A549 (cell line): ENCODE results near the gene COG5. TPM values are rescaled to one million over a fixed set of nuclear protein-coding genes. Genes with fewer than 3 reads are reported as not detected.
A peak's percentile ranks its signal among the peaks of the same experiment; 100 is the strongest.

Experiments used
- ATAC-seq, 2 experiments: fragments of 200-7000 bp in 1 of 2; fragments of >200 bp in 1 of 2; cut with Nextera tagmentation in 1 of 2; cut with Tn5 transposase in 1 of 2; 3 replicates each; pipeline versions ENCODE4 v1.8.0 to v1.9.1; 2018 to 2020; ENCODE audit warnings: mild to moderate bottlenecking in 1 of 2, moderate library complexity in 1 of 2
- CTCF ChIA-PET: fragments of 300-600 bp; sonication (Branson Sonifier 250); formaldehyde crosslinking; extraction: SDS; loops from one replicate; lab custom pipeline; 2021; ENCODE audit warnings: antibody characterized with exemption, inconsistent platforms; lab: Yijun Ruan, JAX
- POLR2A ChIA-PET: fragments of 350-600 bp; formaldehyde crosslinking; extraction: SDS; loops from one replicate; lab custom pipeline; 2021; ENCODE audit warnings: antibody characterized with exemption, inconsistent platforms; lab: Yijun Ruan, JAX
- DNase-seq, 2 experiments: peaks; one replicate each; pipeline versions ENCODE4 v3.0.0 to v3.0.0-alpha.2; 2011 to 2016; ENCODE audit warnings: low read depth in 1 of 2, low spot score in 1 of 2
- FAIRE-seq: peaks from 2 replicates; lab custom pipeline; 2011; peaks lifted over from hg19 to GRCh38; lab: Jason Lieb, UNC
- H3K27ac ChIP-seq, 2 experiments: fragments of >200 bp; sonication (Bioruptor Twin); formaldehyde crosslinking; 3 replicates each; pipeline ENCODE4 v1.5.1; 2016 to 2017
- H3K4me1 ChIP-seq: fragments of >200 bp; sonication (Bioruptor Twin); formaldehyde crosslinking; 3 replicates; pipeline ENCODE4 v1.6.1; 2016
- H3K4me2 ChIP-seq: fragments of >200 bp; sonication (Bioruptor Twin); formaldehyde crosslinking; 3 replicates; pipeline ENCODE4 v1.6.1; 2016
- H3K4me3 ChIP-seq: fragments of >200 bp; sonication (Bioruptor Twin); formaldehyde crosslinking; 3 replicates; pipeline ENCODE4 v1.5.1; 2016
- H3K9me3 ChIP-seq: fragments of >200 bp; sonication (Bioruptor Twin); formaldehyde crosslinking; 3 replicates; pipeline ENCODE4 v1.6.1; 2016
- ATOH8 ChIP-seq: fragments of 250-450 bp; sonication (Bioruptor Pico); IDR thresholded peaks from 2 replicates; pipeline ENCODE4 v1.5.0; 2020; ENCODE audit warnings: low read depth, mild to moderate bottlenecking, moderate library complexity
- BCL3 ChIP-seq: fragments of >200 bp; sonication (Bioruptor Twin); formaldehyde crosslinking; IDR thresholded peaks from 3 replicates; pipeline ENCODE4 v1.6.1; 2016
- CBX2 ChIP-seq: fragments of 200-600 bp; sonication (generic); IDR thresholded peaks from 2 replicates; pipeline ENCODE4 v1.6.1; 2016; ENCODE audit warnings: low read depth, mild to moderate bottlenecking, borderline replicate concordance
- CEBPB ChIP-seq, 2 experiments: fragments of >200 bp in 1 of 2; sonication (Bioruptor Twin) in 1 of 2; formaldehyde crosslinking in 1 of 2; IDR thresholded peaks; 2 replicates each; pipeline ENCODE4 v1.6.1; 2012 to 2016
- CHD2 ChIP-seq: fragments of 150-350 bp; IDR thresholded peaks from 2 replicates; pipeline ENCODE4 v1.6.1; 2014; ENCODE audit warnings: low read length; ENCODE audit not compliant: partially characterized antibody
- CTCF ChIP-seq: fragments of >200 bp; sonication (Bioruptor Twin); formaldehyde crosslinking; IDR thresholded peaks from 3 replicates; pipeline ENCODE4 v1.5.1; 2016
- EHF ChIP-seq: fragments of 250-450 bp; sonication (Bioruptor Pico); IDR thresholded peaks from 2 replicates; pipeline ENCODE4 v1.5.0; 2020; ENCODE audit warnings: mild to moderate bottlenecking
- EHMT2 ChIP-seq: fragments of 200-600 bp; sonication (generic); IDR thresholded peaks from 2 replicates; pipeline ENCODE4 v1.6.1; 2016; ENCODE audit warnings: antibody characterized with exemption, low read depth, mild to moderate bottlenecking, moderate library complexity
- EP300 ChIP-seq, 2 experiments: fragments of >200 bp; sonication (Bioruptor Twin); formaldehyde crosslinking; IDR thresholded peaks; 2 replicates in 1 of 2; 3 replicates in 1 of 2; pipeline ENCODE4 v1.6.1; 2016 to 2017
- FOSB ChIP-seq: fragments of 250-450 bp; sonication (Bioruptor Pico); IDR thresholded peaks from 2 replicates; pipeline ENCODE4 v1.5.0; 2020; ENCODE audit warnings: mild to moderate bottlenecking, moderate library complexity
- HES2 ChIP-seq: fragments of >200 bp; sonication (Bioruptor Twin); formaldehyde crosslinking; IDR thresholded peaks from 2 replicates; pipeline ENCODE4 v1.6.1; 2016
- HEYL ChIP-seq: fragments of 250-450 bp; sonication (Bioruptor Pico); IDR thresholded peaks from 2 replicates; pipeline ENCODE4 v1.8.0; 2021; ENCODE audit warnings: mild to moderate bottlenecking, moderate library complexity
- HOXB13 ChIP-seq: fragments of 250-450 bp; sonication (Bioruptor Pico); IDR thresholded peaks from 2 replicates; pipeline ENCODE4 v1.5.0; 2020; ENCODE audit warnings: low read depth, mild to moderate bottlenecking, moderate library complexity
- JUNB ChIP-seq: fragments of >200 bp; sonication (Bioruptor Twin); formaldehyde crosslinking; IDR thresholded peaks from 2 replicates; pipeline ENCODE4 v1.6.1; 2016
- KDM1A ChIP-seq: fragments of 200-600 bp; sonication (generic); IDR thresholded peaks from 2 replicates; pipeline ENCODE4 v1.6.1; 2016; ENCODE audit warnings: low read depth, mild to moderate bottlenecking
- NPAS2 ChIP-seq: fragments of 250-450 bp; sonication (Bioruptor Pico); IDR thresholded peaks from 2 replicates; pipeline ENCODE4 v1.8.0; 2022; ENCODE audit warnings: mild to moderate bottlenecking, moderate library complexity, borderline replicate concordance
- PBX3 ChIP-seq: IDR thresholded peaks from 2 replicates; pipeline ENCODE4 v1.6.1; 2012
- PHF8 ChIP-seq: fragments of 200-600 bp; sonication (generic); IDR thresholded peaks from 2 replicates; pipeline ENCODE4 v1.6.1; 2016; ENCODE audit warnings: low read depth, mild to moderate bottlenecking, antibody characterized with exemption, moderate library complexity, borderline replicate concordance
- POLR2A ChIP-seq: IDR thresholded peaks from 2 replicates; pipeline ENCODE4 v1.6.1; 2012; ENCODE audit warnings: mild to moderate bottlenecking, low read length
- RAD21 ChIP-seq, 2 experiments: fragments of >200 bp in 1 of 2; sonication (Bioruptor Twin) in 1 of 2; formaldehyde crosslinking in 1 of 2; IDR thresholded peaks in 1 of 2; conservative IDR thresholded peaks in 1 of 2; 2 replicates in 1 of 2; 3 replicates in 1 of 2; pipeline ENCODE4 v1.6.1; 2012 to 2018; ENCODE audit warnings: inconsistent platforms in 1 of 2
- RNF2 ChIP-seq: fragments of 200-600 bp; sonication (generic); IDR thresholded peaks from 2 replicates; pipeline ENCODE4 v1.6.1; 2016; ENCODE audit warnings: low read depth, mild to moderate bottlenecking, antibody characterized with exemption, moderate library complexity, borderline replicate concordance
- SMC3 ChIP-seq: fragments of >200 bp; sonication (Bioruptor Twin); formaldehyde crosslinking; IDR thresholded peaks from 3 replicates; pipeline ENCODE4 v1.6.1; 2018; ENCODE audit warnings: inconsistent platforms
- TFCP2L1 ChIP-seq: fragments of 250-450 bp; sonication (Bioruptor Pico); IDR thresholded peaks from 2 replicates; pipeline ENCODE4 v1.5.0; 2021; ENCODE audit warnings: mild to moderate bottlenecking
- ZFP36 ChIP-seq: fragments of 450-650 bp; IDR thresholded peaks from 2 replicates; pipeline ENCODE4 v1.6.1; 2014; ENCODE audit warnings: borderline replicate concordance; ENCODE audit not compliant: partially characterized antibody
- WGBS: methylation state at CpG from one replicate; pipeline ENCODE4 v1.1.6; 2017; ENCODE audit errors: missing lambda C conversion rate; 5-methylcytosine and 5-hydroxymethylcytosine counted together
- polyA plus RNA-seq, 4 experiments: library from polyadenylated mRNA; depleted of rRNA in 3 of 4; stranded (reverse); fragments of >200 nt; fragmentation: RNase III in 1 of 4; extraction: RNeasy Plus Mini Kit Qiagen cat#74134 plus additional on column Dnase treatment in 1 of 4; gene quantifications; 2 replicates in 3 of 4; 3 replicates in 1 of 4; pipeline ENCODE4 v1.2.3, GENCODE V29; 2011 to 2017

Gene COG5
- polyA plus RNA-seq, 2 of the 4 experiments (the other 2 are of a cell fraction), result 22.5 to 44.0 TPM

GRCh38 chr7:107387128-107387527, 176.6 kb downstream of the COG5 start:
- no peak for FAIRE-seq
- H3K4me3 ChIP-seq, result no peak overlapping the region
- ChIA-PET CTCF (interaction anchor here (0.5 to 1.5 kb wide), 2 partner anchors 14 to 135 kb away, joined by 3 to 4 read pairs; no protein-coding TSS in a partner anchor), POLR2A (no interaction called here)
- TF ChIP-seq BCL3, result no peak
- no peak for TF ChIP-seq RNF2
- no peak for TF ChIP-seq HOXB13 (CRISPR knock-in tag)
- no peak for TF ChIP-seq TFCP2L1 (CRISPR knock-in tag)
- no peak for TF ChIP-seq RAD21 (conservative IDR thresholded peaks at IDR 0.05 in 1 of 2, IDR thresholded peaks at IDR 0.05 in 1 of 2)
- no peak for TF ChIP-seq FOSB (CRISPR knock-in tag)
- TF ChIP-seq HEYL (CRISPR knock-in tag), result no peak
- no peak for TF ChIP-seq KDM1A
- no peak for TF ChIP-seq PHF8
- no peak for TF ChIP-seq ZFP36
- TF ChIP-seq PBX3, result no peak
- no peak for TF ChIP-seq HES2
- TF ChIP-seq ATOH8 (CRISPR knock-in tag), result no peak
- TF ChIP-seq CTCF, result no peak
- peak in 1 of 2 experiments; percentile 24; a peak in 1 of 6 replicates for ATAC-seq
- 87% methylated on average over 6 of the region's 6 CpGs for WGBS
- H3K9me3 ChIP-seq, result no peaks in the 10 kb centered on the region
- H3K4me2 ChIP-seq, result no peak overlapping the region
- no peak for DNase-seq
- peaks cover 6% of the 10 kb centered on the region; the same call in 2 of the 3 replicates for H3K4me1 ChIP-seq
- no peak overlapping the region for H3K27ac ChIP-seq

- Histone ChIP-seq H3K27ac (no peak overlapping the region), H3K9me3 (no peaks in the 10 kb centered on the region), H3K4me2 (no peak overlapping the region), H3K4me3 (no peak overlapping the region), H3K4me1 (peaks cover 6% of the 10 kb centered on the region; the same call in 2 of the 3 replicates)
- DNase-seq, result no peak
- ChIA-PET POLR2A (no interaction called here), CTCF (interaction anchor here (0.5 to 1.5 kb wide), 2 partner anchors 13 to 134 kb away, joined by 3 to 4 read pairs; no protein-coding TSS in a partner anchor)
- TF ChIP-seq CHD2, result no peak
- no peak for TF ChIP-seq PBX3
- TF ChIP-seq EHMT2, result no peak
- no peak for TF ChIP-seq EHF (CRISPR knock-in tag)
- TF ChIP-seq NPAS2 (CRISPR knock-in tag), result no peak
- no peak for TF ChIP-seq JUNB
- TF ChIP-seq POLR2A, result no peak
- TF ChIP-seq ATOH8 (CRISPR knock-in tag), result no peak
- TF ChIP-seq CBX2, result no peak
- no peak for TF ChIP-seq EP300 (IDR thresholded peaks at IDR 0.05)
- no peak for TF ChIP-seq SMC3
- TF ChIP-seq CEBPB (IDR thresholded peaks at IDR 0.05), result no peak
- no peak for ATAC-seq
- WGBS, result 68% methylated on average over 4 of the region's 4 CpGs
- FAIRE-seq, result no peak
These were observed 177.1 kb downstream of the COG5 start for GRCh38 chr7:107386548-107387102.
